Activated naive CD4-positive, alpha-beta T cell treated with anti-CD3 and anti-CD28 coated beads, Interleukin-2, amount 50 U/mL, for 72 hours (primary cell): ENCODE measurements around the gene IL12RB2. TPM values are rescaled to one million over a fixed set of nuclear protein-coding genes. Genes with fewer than 3 reads are reported as not detected.

Experiments
- ATAC-seq, 2 donors: fragments of 150-1000 bp; cut with Tn5 transposase; 2 replicates each; pipeline ENCODE4 v1.10.0; 2021; ENCODE audit warnings: mild to moderate bottlenecking in 2 of 2, moderate library complexity in 2 of 2
- DNase-seq, 2 donors: peaks; one replicate each; pipeline ENCODE4 v3.0.0; 2021 to 2022; ENCODE audit warnings: low spot score in 2 of 2
- H3K27ac Mint-ChIP-seq, 2 donors: one replicate each; pipeline ENCODE4 v1.8.0; 2022; ENCODE audit warnings: mild to moderate bottlenecking in 2 of 2, mixed read lengths in 2 of 2
- H3K36me3 Mint-ChIP-seq, 2 donors: one replicate each; pipeline ENCODE4 v1.8.0; 2022; ENCODE audit warnings: mixed read lengths in 2 of 2
- H3K9me3 Mint-ChIP-seq, 2 donors: one replicate each; pipeline ENCODE4 v1.8.0; 2022; ENCODE audit warnings: mixed read lengths in 2 of 2
- total RNA-seq, 2 donors: library from RNA; stranded (reverse); gene quantifications; one replicate each; pipeline ENCODE4 v1.2.3, GENCODE V29; 2022

Gene IL12RB2, protein sequence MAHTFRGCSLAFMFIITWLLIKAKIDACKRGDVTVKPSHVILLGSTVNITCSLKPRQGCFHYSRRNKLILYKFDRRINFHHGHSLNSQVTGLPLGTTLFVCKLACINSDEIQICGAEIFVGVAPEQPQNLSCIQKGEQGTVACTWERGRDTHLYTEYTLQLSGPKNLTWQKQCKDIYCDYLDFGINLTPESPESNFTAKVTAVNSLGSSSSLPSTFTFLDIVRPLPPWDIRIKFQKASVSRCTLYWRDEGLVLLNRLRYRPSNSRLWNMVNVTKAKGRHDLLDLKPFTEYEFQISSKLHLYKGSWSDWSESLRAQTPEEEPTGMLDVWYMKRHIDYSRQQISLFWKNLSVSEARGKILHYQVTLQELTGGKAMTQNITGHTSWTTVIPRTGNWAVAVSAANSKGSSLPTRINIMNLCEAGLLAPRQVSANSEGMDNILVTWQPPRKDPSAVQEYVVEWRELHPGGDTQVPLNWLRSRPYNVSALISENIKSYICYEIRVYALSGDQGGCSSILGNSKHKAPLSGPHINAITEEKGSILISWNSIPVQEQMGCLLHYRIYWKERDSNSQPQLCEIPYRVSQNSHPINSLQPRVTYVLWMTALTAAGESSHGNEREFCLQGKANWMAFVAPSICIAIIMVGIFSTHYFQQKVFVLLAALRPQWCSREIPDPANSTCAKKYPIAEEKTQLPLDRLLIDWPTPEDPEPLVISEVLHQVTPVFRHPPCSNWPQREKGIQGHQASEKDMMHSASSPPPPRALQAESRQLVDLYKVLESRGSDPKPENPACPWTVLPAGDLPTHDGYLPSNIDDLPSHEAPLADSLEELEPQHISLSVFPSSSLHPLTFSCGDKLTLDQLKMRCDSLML
- total RNA-seq = 100 to 1,000 TPM in 1 of 2 donors, 10 to 100 TPM in 1; 29.5 to 123 TPM

DNA sequence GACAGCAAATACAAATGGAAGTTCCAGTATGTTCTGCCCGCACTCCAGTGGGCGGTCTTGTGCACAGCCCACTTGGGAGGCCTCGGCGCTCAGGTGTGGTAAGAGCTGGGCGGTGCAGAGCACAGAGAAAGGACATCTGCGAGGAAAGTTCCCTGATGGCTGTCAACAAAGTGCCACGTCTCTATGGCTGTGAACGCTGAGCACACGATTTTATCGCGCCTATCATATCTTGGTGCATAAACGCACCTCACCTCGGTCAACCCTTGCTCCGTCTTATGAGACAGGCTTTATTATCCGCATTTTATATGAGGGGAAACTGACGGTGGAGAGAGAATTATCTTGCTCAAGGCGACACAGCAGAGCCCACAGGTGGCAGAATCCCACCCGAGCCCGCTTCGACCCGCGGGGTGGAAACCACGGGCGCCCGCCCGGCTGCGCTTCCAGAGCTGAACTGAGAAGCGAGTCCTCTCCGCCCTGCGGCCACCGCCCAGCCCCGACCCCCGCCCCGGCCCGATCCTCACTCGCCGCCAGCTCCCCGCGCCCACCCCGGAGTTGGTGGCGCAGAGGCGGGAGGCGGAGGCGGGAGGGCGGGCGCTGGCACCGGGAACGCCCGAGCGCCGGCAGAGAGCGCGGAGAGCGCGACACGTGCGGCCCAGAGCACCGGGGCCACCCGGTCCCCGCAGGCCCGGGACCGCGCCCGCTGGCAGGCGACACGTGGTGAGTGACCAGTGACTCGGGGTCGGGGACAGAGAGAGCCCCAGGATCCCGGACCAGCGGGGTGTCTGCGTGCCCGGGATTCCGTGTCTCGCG lies at the start of gene IL12RB2:
Gene IL12RB2 (plus strand): TSS at position 623 of the 810 bp plus-strand sequence. CDS start 12,496 bp downstream, outside the sequence.
- DNase-seq = peak in 1 of 2 donors; percentile 71
- peak; percentile 76 to 81 for ATAC-seq
- peaks cover 28 to 54% of the 10 kb centered on the region in 2 donors for H3K36me3 Mint-ChIP-seq
- peak within 1 kb of the TSS; percentile 95 to 99 for H3K27ac Mint-ChIP-seq
- peaks cover 0 to 3% of the 10 kb centered on the region in 2 donors for H3K9me3 Mint-ChIP-seq

DNA sequence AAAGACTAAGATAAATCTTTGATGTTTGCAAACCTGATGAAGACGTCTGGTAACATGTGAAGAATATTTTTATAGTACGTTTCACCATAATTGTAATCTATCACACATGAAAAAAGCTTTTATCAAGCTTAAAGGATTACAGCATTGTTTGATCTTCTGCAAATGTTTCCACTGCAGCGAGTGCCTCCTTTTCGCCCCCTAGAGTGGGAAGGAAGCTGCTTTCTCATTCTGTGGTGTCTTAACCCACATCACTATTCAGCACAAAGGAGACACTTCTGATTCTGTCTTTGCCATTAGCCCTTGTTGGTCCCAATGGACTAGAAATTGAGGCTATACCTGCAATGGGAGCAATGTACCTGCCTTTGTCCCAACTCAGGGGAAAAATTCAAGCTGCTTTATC lies 46.0 kb upstream of the IL12RB2 start:
- H3K9me3 Mint-ChIP-seq = peaks cover 0 to 4% of the 10 kb centered on the region in 2 donors
- H3K27ac Mint-ChIP-seq = no peak overlapping the region
- ATAC-seq (peak in 1 of 2 donors; percentile 29), DNase-seq (no peak)
- peaks cover 0 to 37% of the 10 kb centered on the region in 2 donors for H3K36me3 Mint-ChIP-seq

DNA sequence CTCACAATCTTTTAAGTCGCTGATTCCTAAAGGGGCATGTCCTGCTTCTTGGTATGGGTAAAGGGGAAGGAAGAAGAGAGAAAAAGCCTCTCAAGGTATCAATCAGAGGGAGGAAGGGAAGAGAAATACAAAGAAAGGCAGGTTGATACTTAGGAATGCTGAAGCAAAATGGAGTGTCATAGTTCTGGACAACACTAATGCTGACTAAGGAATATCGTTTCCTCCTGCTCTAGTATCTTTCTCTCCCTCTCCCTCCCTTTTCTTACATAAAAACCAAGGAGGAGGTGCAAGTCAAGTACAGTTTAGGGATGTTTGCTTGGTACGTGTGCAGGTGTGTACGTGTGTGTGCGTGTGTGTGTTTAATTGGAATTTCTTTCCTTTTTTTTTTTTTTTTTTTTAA lies 44.9 kb upstream of the IL12RB2 start:
- H3K27ac Mint-ChIP-seq = no peak overlapping the region
- H3K36me3 Mint-ChIP-seq = peaks cover 0 to 28% of the 10 kb centered on the region in 2 donors
- ATAC-seq = no peak
- DNase-seq = no peak
- peaks cover 0 to 4% of the 10 kb centered on the region in 2 donors for H3K9me3 Mint-ChIP-seq

DNA sequence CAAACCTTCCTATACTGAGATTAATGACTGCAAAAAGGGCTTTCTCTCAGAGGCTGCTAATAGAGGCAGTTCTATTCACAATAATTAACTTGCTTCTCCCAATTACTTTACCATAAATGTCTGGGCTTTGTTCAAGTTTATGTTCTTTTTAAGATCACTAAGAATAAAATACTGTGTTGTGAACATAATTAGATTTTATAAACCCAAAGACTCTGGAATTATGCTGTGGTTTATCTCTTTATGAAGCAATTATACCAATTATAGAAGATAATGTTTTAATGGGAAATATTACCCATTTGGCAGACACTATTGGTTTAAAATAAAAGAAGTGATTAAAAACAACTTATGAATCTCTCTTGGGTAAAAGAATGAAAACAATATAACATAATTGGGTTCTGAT lies 43.5 kb upstream of the IL12RB2 start:
- ATAC-seq (no peak), DNase-seq (no peak)
- Mint-ChIP-seq H3K9me3 (peaks cover 0 to 4% of the 10 kb centered on the region in 2 donors), H3K36me3 (peaks cover 0 to 15% of the 10 kb centered on the region in 2 donors), H3K27ac (no peak overlapping the region)

DNA sequence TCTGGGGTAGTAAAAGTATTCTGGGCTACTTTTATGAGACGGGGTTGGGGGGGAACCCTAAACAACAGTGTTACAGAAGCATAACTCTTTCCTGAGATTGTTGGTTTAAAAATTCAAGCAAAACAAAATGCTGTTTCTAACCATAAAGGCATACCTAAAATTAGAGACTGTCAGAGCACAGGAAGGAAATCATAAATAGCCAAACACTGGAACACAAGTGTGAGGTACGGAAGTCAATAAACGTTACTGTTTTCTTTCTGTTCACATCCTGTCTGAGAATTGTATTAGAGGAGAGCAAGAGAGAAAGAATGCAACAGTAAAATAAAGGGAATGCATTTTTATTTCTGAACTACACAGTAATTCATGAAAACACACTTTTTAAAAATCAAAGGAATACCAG lies 42.8 kb upstream of the IL12RB2 start:
- no peak for ATAC-seq
- DNase-seq = no peak
- Mint-ChIP-seq H3K9me3 (peaks cover under 1 to 6% of the 10 kb centered on the region in 2 donors), H3K27ac (no peak overlapping the region), H3K36me3 (peaks cover 1 to 15% of the 10 kb centered on the region in 2 donors)

DNA sequence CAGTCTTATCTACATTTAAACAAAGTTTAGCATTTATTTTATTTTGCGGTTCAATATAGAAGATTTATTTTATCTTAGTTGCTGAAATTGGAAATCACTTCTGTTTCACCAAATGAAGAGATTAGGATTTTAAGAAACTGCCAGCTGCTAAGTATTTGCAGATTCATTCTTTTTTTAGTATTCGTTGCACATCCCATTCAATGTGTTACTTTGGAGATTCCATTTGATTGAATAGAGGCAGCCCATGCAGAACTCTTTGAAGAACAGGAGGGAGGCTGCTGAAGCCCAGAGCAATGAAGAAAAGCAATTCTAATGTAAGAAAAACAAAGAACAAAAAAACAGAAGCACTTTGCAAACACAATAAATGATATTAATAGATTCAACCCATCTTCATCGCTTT lies 38.6 kb upstream of the IL12RB2 start:
- DNase-seq (no peak), ATAC-seq (no peak)
- Mint-ChIP-seq H3K27ac (no peak overlapping the region), H3K9me3 (peaks cover 22 to 25% of the 10 kb centered on the region in 2 donors), H3K36me3 (peaks cover 30 to 41% of the 10 kb centered on the region in 2 donors)

DNA sequence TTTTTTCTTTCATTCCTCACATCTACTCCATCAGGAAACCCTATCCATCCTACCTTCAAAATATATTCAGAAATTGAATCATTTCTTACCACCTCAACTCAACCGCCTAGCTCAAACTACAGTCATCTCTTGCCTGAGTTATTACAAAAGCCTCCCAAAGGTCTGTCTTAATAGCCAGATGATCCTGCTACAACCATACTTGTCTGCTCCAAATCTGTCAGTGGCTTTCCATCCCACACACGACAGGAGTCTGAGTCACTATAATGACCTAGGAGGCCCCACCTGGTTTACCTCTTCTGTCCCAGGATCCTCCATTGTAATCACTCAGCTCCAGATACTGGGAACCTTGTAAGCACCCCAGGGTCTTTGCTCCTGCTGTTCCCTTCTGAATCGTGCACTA lies 37.1 kb upstream of the IL12RB2 start:
- Mint-ChIP-seq H3K9me3 (peaks cover 23 to 29% of the 10 kb centered on the region in 2 donors), H3K36me3 (peaks cover 35 to 48% of the 10 kb centered on the region in 2 donors), H3K27ac (peak overlapping the region; percentile 20 to 71)
- DNase-seq (no peak), ATAC-seq (peak; percentile 20 to 49)

DNA sequence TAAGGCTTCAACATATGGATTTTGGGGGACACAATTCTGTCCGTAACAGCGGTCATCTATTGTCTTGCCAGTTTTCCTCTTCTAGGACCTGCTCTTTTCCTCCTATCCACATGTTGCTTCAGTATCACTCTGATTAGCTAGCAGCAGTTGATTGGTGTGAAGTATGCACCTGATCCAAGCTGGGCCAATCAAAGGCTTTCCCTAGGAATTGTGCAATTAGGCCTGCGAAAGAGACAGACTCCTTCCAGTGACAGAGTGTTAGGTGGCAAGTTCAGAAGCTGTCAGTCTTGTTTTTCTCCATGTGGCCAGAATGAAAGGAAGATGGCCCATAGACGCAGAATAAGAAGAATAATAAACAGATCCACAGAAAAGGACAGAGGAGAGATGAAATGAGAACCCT lies 34.1 kb upstream of the IL12RB2 start:
- ATAC-seq (no peak), DNase-seq (no peak)
- Mint-ChIP-seq H3K36me3 (peaks cover 42 to 74% of the 10 kb centered on the region in 2 donors), H3K27ac (peak overlapping the region; percentile 90 to 97), H3K9me3 (peaks cover 30 to 41% of the 10 kb centered on the region in 2 donors)

DNA sequence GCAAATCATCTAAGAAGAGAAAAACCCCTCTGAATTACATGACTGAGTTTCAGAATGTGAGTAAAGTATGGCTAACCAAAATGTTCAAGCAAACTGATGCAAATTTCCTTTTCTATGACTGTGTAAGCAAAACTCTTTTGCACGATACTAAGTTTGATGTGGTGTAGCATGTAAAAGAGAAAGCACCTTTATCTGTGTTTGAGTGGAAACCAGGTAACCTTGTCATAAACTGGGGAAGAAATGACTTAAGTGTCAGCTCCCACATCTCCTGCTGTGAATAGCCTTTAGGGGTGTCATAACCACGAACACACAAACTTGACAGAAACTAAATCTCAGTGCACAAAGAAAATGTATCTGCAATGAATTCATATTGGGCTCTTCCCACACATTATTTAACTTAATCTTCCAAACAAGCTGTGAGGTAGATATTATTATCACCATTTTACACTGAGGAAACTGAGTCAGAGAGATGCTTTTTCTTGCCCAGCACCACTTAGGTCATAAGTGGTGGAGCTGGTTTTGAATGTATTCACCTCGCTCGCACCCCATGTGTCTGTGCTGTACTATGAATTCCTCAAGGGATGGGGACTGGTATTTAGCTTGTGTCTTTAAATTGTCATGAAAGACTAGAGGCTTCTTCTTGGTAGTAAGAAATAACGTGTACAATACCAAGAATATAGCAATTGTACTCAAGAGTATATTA lies 32.9 kb upstream of the IL12RB2 start:
- H3K27ac Mint-ChIP-seq = peak overlapping the region; percentile 90 to 97
- ATAC-seq (peak; percentile 96 to 97), DNase-seq (no peak)
- H3K36me3 Mint-ChIP-seq = peaks cover 42 to 73% of the 10 kb centered on the region in 2 donors
- peaks cover 30 to 41% of the 10 kb centered on the region in 2 donors for H3K9me3 Mint-ChIP-seq

DNA sequence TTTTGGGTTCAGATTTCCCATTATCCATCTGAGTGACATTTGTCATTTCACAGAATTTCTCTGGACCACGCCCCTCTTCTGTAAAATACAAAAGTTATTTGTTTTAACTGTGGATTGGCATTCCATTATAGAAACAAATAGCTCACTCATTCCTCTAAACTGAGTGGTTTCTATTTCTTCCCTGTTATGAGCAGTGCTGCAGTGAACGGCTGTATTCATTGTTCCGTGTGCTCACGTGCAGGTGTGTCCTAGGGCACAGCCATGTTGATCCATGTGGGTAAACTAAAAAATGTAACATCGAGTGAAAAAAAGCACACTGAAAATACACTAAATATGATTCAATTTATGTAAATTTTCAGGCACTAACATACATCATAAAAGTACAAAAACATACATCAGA lies 27.0 kb upstream of the IL12RB2 start:
- peaks cover 5 to 11% of the 10 kb centered on the region in 2 donors for H3K9me3 Mint-ChIP-seq
- H3K36me3 Mint-ChIP-seq = peaks cover 5 to 33% of the 10 kb centered on the region in 2 donors
- DNase-seq = no peak
- H3K27ac Mint-ChIP-seq = no peak overlapping the region
- no peak for ATAC-seq

DNA sequence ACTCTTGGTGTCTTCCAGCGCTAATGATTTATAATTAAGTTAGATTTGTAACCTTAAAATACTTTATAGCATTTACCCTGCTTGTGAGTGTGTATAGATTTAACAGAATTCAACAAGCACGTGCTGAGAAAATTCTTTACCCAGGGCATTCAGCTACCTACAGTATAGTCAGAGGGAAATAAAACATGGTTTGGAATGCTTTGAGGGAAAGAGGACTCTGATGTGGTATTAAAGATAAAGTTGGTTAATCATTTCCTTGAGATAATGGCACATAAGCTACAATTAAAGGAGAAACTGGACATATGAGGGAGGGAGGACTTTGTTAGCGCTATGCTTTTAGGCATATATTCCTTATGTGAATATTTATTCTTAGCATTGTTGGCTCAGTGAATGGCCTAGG lies 26.4 kb upstream of the IL12RB2 start:
- H3K9me3 Mint-ChIP-seq = peaks cover 0 to 5% of the 10 kb centered on the region in 2 donors
- H3K36me3 Mint-ChIP-seq = peaks cover 0 to 33% of the 10 kb centered on the region in 2 donors
- DNase-seq (no peak), ATAC-seq (no peak)
- no peak overlapping the region for H3K27ac Mint-ChIP-seq

DNA sequence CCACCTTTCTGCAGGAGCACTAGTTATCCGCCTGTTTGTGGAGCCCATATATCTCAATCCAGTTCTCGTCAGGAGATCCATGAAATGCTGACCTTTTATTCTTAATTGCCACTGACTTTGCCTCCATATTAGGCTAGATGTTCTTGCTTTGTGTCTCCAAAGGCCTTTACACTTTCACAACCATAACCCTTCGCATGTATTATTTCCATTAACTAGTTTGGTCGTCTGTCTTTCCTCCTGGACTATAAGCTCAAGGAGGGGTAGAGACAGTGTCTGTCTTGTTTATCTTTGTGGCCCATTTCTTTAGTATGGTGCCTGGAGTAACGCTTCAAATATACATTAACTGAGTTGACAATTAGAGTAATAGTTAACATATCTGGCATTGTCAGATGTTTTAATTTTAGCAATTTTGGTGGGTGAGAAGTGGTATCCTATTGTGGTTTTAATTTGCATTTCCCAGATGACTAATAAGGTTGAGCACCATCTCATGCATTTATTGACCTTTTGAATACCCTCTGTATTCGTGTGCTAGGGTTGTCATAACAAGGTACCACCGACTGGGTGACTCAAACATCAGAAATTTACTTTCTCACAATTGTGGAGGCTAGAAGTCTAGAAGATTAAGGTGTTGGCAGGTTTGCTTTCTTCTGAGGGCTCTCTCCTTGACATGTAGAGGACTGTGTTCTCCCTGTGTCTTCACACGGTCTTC lies 21.7 kb upstream of the IL12RB2 start:
- Mint-ChIP-seq H3K9me3 (peaks cover 5 to 16% of the 10 kb centered on the region in 2 donors), H3K27ac (peak overlapping the region; percentile 91 to 96), H3K36me3 (peaks cover 3 to 46% of the 10 kb centered on the region in 2 donors)
- DNase-seq (no peak), ATAC-seq (peak; percentile 98 to 99)

DNA sequence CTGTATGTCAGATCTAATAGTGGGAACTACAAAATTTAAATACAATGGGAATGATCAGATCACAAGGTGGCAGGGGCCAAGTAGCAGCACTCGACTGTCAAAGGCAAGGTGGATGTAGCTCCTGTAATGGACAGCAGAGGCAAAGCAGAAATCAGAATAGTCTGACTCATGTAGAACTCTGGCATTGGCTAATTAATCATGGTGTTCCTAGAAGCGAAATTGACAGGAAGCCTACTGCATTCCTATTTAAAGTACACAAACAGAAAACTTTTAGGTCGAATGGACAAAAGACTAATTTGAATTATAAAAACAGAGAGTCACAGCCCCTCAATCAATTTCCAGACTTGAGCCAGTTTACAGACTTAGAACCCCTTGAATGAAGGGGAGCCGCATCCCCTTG lies 17.4 kb upstream of the IL12RB2 start:
- DNase-seq = no peak
- no peak overlapping the region for H3K27ac Mint-ChIP-seq
- no peak for ATAC-seq
- peaks cover 9 to 70% of the 10 kb centered on the region in 2 donors for H3K36me3 Mint-ChIP-seq
- peaks cover 14 to 35% of the 10 kb centered on the region in 2 donors for H3K9me3 Mint-ChIP-seq

DNA sequence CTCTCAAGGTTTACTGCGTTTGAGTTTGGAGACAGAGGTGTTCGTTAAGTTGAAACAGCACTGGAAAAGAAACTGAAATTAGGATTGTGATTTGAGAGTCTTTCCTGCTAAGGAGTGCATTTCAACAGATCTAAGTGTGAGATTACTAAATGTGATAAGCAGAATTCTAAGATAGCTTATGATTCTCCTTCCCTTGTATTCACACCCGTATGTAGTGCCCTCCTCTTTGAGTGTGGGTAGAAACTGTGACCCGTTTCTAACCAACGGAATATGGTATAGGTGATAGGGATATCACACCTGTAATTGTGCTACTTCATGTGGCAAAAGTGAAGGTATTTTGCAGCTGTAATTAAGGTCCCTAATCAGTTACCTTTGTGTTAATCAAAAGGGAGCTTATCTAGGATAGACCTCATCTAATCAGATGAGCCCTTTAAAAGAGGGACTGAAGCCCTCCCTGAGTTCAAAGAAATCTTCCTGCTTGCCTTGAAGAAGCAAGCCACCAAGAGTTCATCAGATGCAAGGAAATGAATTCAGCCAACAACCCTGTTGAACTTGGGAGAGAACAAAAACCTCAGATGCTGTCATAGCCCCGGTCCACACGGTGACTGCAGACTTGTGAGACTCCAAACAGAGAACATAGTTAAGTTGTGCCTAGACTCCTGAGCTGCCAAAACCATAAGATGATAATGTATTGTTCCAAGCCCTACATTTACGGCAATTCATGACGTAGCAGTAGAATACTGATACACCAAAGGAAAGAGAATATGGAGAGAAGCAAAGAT lies 12.6 kb upstream of the IL12RB2 start:
- DNase-seq (no peak), ATAC-seq (peak; percentile 84 to 87)
- Mint-ChIP-seq H3K27ac (peak overlapping the region in 1 of 2 donors; percentile 20), H3K9me3 (peaks cover 11 to 34% of the 10 kb centered on the region in 2 donors), H3K36me3 (peaks cover 11 to 57% of the 10 kb centered on the region in 2 donors)
